Measurements from ENCODE around the gene CORO7.

GRCh38 chr16:4386451-4386805 lies 30.0 kb downstream of the CORO7 start:
- no peak for TF ChIP-seq CTCF (IDR thresholded peaks at IDR 0.05)
- TF ChIP-seq EZH2 (IDR thresholded peaks at IDR 0.05; ENCODE audit: borderline replicate concordance, insufficient read depth, low read depth, low read length, poor library complexity, severe bottlenecking) = no peak
